CD4-positive, alpha-beta T cell treated with Interleukin-6 for 4 hours (primary cell): ENCODE data around the gene DFFA.
"Not testable (repeated sequence)": the region's sequence is repeated elsewhere in the genome, so short reads cannot be mapped to it uniquely, and the experiment has no call there.

Experiments
- DNase-seq: peaks from one replicate; pipeline ENCODE4 v3.0.0-alpha.2; 2020; ENCODE audit warnings: mixed read lengths

DFFA gene

GRCh38 chr1:10504249-10504648 lies 31.9 kb upstream of the DFFA start:
- DNase-seq, result no peak

- DNase-seq, result no peak
Measured at GRCh38 chr1:10502206-10502605, 29.9 kb upstream of the DFFA start.

GRCh38 chr1:10498231-10498630 lies 25.9 kb upstream of the DFFA start:
- DNase-seq, result no peak

GRCh38 chr1:10497109-10497508 lies 24.8 kb upstream of the DFFA start:
- DNase-seq, result no peak

GRCh38 chr1:10495952-10496351 lies 23.6 kb upstream of the DFFA start:
- peak; percentile 63 for DNase-seq

- DNase-seq, result no peak
Measured at GRCh38 chr1:10495475-10495817, 23.1 kb upstream of the DFFA start.

- peak; percentile 82 for DNase-seq
Measured at GRCh38 chr1:10494754-10495474, 22.6 kb upstream of the DFFA start.

GRCh38 chr1:10494418-10494753 lies 22.1 kb upstream of the DFFA start:
- DNase-seq, result no peak

- DNase-seq, result no peak
Measured at GRCh38 chr1:10490286-10490970, 18.1 kb upstream of the DFFA start.

- no peak for DNase-seq
Measured at GRCh38 chr1:10489291-10490055, 17.1 kb upstream of the DFFA start.

GRCh38 chr1:10484521-10484920 lies 12.2 kb upstream of the DFFA start:
- no peak for DNase-seq

GRCh38 chr1:10480614-10481013 lies 8.3 kb upstream of the DFFA start:
- no peak for DNase-seq

- no peak for DNase-seq
Measured at GRCh38 chr1:10479296-10479695, 7.0 kb upstream of the DFFA start.

GRCh38 chr1:10475510-10475909 lies 3.2 kb upstream of the DFFA start:
- no peak for DNase-seq

- DNase-seq, result peak; percentile 86
Measured at GRCh38 chr1:10474613-10475507, 2.5 kb upstream of the DFFA start, which contains the start of gene PEX14. PEX14 (plus strand) TSS chr1:10474950; CDS start chr1:10474967, 17 bp downstream.

GRCh38 chr1:10474309-10474612 lies 1.9 kb upstream of the DFFA start:
- DNase-seq, result not testable (repeated sequence)

GRCh38 chr1:10473145-10473765 lies 926 bp upstream of the DFFA start:
- no peak for DNase-seq

GRCh38 chr1:10471411-10472219 lies 714 bp downstream of the DFFA start:
- no peak for DNase-seq

GRCh38 chr1:10470043-10470442 lies 2.3 kb downstream of the DFFA start:
- DNase-seq, result no peak

- DNase-seq, result no peak
Measured at GRCh38 chr1:10467078-10467477, 5.3 kb downstream of the DFFA start.

- DNase-seq, result no peak
Measured at GRCh38 chr1:10459184-10459583, 13.1 kb downstream of the DFFA start.

- no peak for DNase-seq
Measured at GRCh38 chr1:10457875-10458274, 14.5 kb downstream of the DFFA start.
